ENCODE results near the gene C1orf146.
"Not testable (repeated sequence)": the region's sequence is repeated elsewhere in the genome, so short reads cannot be mapped to it uniquely, and the experiment has no call there.

The C1orf146 gene

GRCh38 chr1:92274939-92275338, 57.2 kb downstream of the C1orf146 start:
- DNase-seq (ENCODE audit: low read depth): no peak

GRCh38 chr1:92276082-92276481, 58.4 kb downstream of the C1orf146 start:
- no peak for DNase-seq (ENCODE audit: low read depth)

GRCh38 chr1:92277105-92277723, 59.5 kb downstream of the C1orf146 start:
- no peak for DNase-seq (ENCODE audit: low read depth)

- DNase-seq (ENCODE audit: low read depth): not testable (repeated sequence)
Observed at GRCh38 chr1:92279781-92280180, 62.1 kb downstream of the C1orf146 start.

- not testable (repeated sequence) for DNase-seq (ENCODE audit: low read depth)
Observed at GRCh38 chr1:92281411-92281810, 63.7 kb downstream of the C1orf146 start.

- DNase-seq (ENCODE audit: low read depth): no peak
Observed at GRCh38 chr1:92291372-92291999, 73.8 kb downstream of the C1orf146 start.
